Right ventricle myocardium inferior (tissue), 1 donor: ENCODE measurements around the gene TXNDC17. TPM values are rescaled to one million over a fixed set of nuclear protein-coding genes. Genes with fewer than 3 reads are reported as not detected.
"Not testable (repeated sequence)": the region's sequence is repeated elsewhere in the genome, so short reads cannot be mapped to it uniquely, and the experiment has no call there.

Experiments used
- ATAC-seq: fragments of 200-7000 bp; cut with Tn5 transposase; one replicate; pipeline ENCODE4 v1.9.1; 2020; ENCODE audit warnings: mild to moderate bottlenecking, moderate library complexity
- DNase-seq: peaks from one replicate; pipeline ENCODE4 v3.0.0; 2021; ENCODE audit errors: missing footprints
- intact Hi-C: fragments of 100-400 bp; cut with DNase I; formaldehyde crosslinking; loops from one replicate; pipeline ENCODE4 v1.11.0; 2022
- total RNA-seq: library from RNA; stranded (reverse); fragmentation: NEBNext Ultra II Directional; extraction: Animal tissue kit (Norgen Biotek cat#: 25700); gene quantifications from one replicate; pipeline ENCODE4 v1.2.1, GENCODE V29; 2021
- donor health status: DM: no; HTN: yes; CAD: no; lungs with severe emphysema.

Gene TXNDC17
- total RNA-seq, 1 donor from 2014 or later: 52.9 TPM

DNA sequence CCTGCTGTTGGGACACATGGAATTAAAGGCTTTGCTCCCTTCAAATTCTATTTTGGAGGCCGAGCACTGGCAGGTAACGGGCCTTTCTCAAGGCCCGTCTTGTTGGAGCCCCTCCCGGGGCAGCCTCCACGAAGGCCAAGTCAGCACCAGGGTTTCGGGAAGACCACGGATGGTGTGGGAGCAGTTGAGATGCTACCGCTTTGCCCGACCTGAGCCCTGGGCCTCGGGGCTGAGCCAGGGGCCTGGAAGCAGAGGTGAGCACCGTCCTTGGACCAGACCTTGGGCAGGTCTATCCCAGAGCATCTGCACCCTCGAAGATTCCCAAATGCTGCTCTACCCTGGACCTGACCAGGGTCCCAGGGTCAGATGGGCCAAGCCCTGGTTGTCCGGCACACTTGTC, 33.7 kb downstream of the TXNDC17 start:
- intact Hi-C loops: no loop called here
- ATAC-seq (no peak), DNase-seq (no peak)

- intact Hi-C loops: no loop called here
- ATAC-seq (no peak), DNase-seq (no peak)
Measured at GRCh38 chr17:6675201-6675825, 34.5 kb downstream of the TXNDC17 start.

- DNase-seq (no peak), ATAC-seq (no peak)
- intact Hi-C loops: no loop called here
Measured at GRCh38 chr17:6676802-6677157, 35.9 kb downstream of the TXNDC17 start.

- DNase-seq (no peak), ATAC-seq (no peak)
- intact Hi-C loops: no loop called here
Measured at GRCh38 chr17:6677158-6677831, 36.4 kb downstream of the TXNDC17 start.

DNA sequence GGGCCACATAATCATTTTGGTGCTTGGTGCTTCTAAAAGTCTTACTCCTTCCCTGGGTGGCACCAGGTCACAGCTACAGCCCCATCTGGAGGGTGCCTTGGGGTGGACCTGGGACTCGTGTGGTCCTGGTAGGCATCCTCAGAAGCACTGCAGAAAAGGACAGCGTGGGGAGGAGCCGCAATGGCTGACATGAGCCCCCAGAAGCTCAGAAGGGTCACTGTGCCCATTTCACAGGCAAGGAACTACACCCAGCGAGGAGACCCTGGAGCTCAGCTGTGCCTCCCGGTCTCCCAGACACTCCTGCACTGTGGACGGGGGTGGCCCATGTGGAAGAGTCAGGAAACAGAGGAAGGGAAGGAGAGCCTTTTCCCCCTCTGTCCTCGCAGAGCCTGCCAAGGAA, 37.1 kb downstream of the TXNDC17 start:
- no peak for ATAC-seq
- intact Hi-C loops: no loop called here
- no peak for DNase-seq

DNA sequence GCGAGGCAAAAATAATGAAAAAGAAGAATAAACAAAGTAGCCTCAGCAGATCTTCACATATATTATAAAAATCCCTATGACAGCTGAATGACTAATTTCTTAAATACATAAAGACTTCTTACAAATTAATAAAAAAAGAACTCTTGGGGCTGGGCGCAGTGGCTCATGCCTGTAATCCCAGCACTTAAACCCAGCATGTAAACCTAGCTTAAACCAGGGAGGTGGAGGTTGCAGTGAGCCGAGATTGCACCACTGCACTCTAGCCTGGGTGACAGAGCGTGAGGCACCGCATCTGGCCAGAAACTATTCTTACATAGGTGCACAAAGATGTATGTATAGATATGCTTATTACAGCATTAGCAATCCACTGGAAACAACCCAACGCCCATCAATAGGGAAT, 38.4 kb downstream of the TXNDC17 start:
- DNase-seq (no peak), ATAC-seq (no peak)
- intact Hi-C loops: no loop called here

DNA sequence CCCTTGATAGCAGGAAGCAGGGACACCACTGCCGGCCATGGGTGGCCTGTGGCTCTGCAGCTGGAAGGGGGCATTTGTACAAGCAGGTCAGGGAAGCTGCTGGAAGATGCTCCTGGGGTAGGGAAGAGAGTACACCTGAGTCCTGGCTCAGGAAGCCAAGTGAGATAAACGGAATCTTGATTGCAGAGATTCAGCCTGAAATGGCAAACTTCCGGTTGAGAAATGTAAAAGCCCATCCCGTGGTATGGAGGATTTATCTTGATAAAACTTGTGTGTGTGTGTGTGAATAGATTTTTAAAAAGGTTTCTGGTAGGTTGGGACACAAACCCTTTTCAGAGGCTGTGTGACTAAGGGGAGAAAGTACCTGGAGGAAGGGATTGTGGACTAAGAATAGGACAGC, 40.3 kb downstream of the TXNDC17 start:
- intact Hi-C loops: no loop called here
- DNase-seq: no peak
- ATAC-seq: no peak

GRCh38 chr17:6681671-6682070, 40.8 kb downstream of the TXNDC17 start:
- ATAC-seq: no peak
- intact Hi-C loops: no loop called here

GRCh38 chr17:6682339-6682738, 41.5 kb downstream of the TXNDC17 start:
- intact Hi-C loops: no loop called here
- DNase-seq (no peak), ATAC-seq (no peak)

More at GRCh38 chr17:6681671-6682070, 40.8 kb downstream of the TXNDC17 start:
- no peak for DNase-seq

- intact Hi-C loops: no loop called here
- DNase-seq: no peak
- no peak for ATAC-seq
Measured at GRCh38 chr17:6683081-6683684, 42.3 kb downstream of the TXNDC17 start.

DNA sequence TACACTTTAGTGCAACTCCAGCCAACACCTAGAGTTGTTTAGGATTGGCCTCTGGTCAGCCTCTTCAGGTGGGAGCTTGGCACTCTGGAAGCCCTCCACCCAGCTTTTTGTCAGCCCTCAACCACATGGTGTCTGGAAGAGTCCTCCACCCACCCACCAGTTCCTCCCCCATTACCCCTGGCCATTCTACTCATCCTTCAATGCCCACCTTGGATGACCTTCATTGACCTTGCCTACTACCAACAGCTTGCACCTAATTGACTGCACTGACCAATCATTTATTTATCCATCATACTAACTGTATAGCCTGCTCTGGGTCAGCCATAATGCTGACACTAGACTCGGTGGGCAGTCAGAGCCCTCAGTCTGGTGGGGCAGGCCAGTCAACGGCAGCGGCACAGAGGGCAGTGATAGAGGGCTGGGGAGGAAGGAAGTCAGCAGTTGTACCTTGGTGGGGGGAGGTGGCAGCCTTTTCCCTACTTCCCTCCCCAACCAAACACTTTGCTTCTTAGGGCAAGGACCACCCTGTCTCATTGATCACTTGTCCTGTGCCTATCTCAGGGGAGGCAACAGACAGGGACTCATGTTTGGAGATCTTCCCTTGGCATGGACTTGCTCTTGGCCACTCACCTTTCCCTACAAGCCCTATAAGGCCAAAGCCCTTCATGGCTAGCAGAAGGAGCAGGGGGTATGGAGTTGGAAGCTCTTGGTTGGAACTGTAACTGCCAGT, 43.0 kb downstream of the TXNDC17 start:
- intact Hi-C loops: no loop called here
- no peak for ATAC-seq
- no peak for DNase-seq

- DNase-seq (no peak), ATAC-seq (no peak)
- intact Hi-C loops: no loop called here
Measured at GRCh38 chr17:6684460-6684783, 43.6 kb downstream of the TXNDC17 start.

DNA sequence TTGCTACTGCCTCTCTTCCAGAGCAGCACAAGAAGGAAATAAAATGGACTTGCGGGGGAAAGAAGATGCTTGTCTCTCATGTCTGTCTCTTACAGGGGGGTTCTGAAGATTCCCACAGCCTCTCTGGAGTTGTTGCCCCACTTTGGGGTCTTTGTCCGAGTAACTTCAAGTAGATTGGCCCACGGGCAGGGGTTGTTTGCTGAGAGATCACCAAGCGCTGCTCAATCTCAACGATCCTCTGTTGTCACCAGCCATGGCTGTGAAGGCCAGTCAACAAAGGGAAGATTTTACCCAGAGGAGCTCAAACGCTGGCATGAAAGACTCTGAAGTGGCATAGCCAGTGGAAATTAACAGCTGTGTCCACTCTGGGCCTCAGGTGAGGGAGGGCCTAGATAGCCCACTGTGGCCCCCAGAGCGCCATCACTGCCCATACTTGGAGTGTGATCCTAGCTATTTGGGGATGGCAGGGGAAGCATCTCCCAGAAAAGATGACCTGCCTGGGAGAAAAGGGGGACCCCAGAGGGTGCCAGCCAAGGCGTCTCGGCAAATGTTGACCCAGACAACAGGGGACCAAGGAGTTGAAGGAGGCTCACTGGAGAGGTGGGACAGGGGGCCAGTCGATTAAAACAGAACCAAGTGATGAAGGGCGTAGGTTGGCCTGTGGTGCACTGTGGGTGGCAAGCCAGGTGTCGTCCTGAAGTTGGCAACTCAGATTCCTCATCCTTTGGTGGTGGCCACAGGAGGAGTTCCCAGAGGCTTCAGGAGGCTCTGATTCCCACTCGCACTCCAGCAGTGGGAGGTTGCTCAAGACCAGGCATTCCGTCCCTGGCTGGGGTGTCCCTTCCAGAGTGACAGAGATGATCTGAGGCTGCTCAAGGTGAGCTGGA, 44.3 kb downstream of the TXNDC17 start:
- ATAC-seq (no peak), DNase-seq (no peak)
- intact Hi-C loops: no loop called here

- DNase-seq (no peak), ATAC-seq (no peak)
- intact Hi-C loops: no loop called here
Measured at GRCh38 chr17:6686026-6686425, 45.2 kb downstream of the TXNDC17 start.

- ATAC-seq (no peak), DNase-seq (no peak)
Measured at GRCh38 chr17:6688944-6689343, 48.1 kb downstream of the TXNDC17 start.

GRCh38 chr17:6690641-6691040, 49.8 kb downstream of the TXNDC17 start:
- intact Hi-C loops: no loop called here
- DNase-seq: no peak
- ATAC-seq: no peak

More at GRCh38 chr17:6688944-6689343, 48.1 kb downstream of the TXNDC17 start:
- intact Hi-C loops: no loop called here

GRCh38 chr17:6691546-6691945, 50.7 kb downstream of the TXNDC17 start:
- intact Hi-C loops: no loop called here
- DNase-seq (no peak), ATAC-seq (no peak)

- ATAC-seq, intact Hi-C loops, DNase-seq: not testable (repeated sequence)
Measured at GRCh38 chr17:6691958-6692357, 51.1 kb downstream of the TXNDC17 start.
